K562 (cell line): Measurements from ENCODE around the gene MARCO. TPM values are rescaled to one million over a fixed set of nuclear protein-coding genes. Genes with fewer than 3 reads are reported as not detected.

Experiments used
- ATAC-seq: fragments of 200-7000 bp; cut with Tn5 transposase; 3 replicates; pipeline ENCODE4 v1.9.1; 2020; ENCODE audit warnings: moderate library complexity
- BruUV-seq: library from RNA; stranded (reverse); fragments of 400-500 nt; replicated peaks from 2 replicates; lab custom pipeline; 2021; lab: Mats Ljungman, UMichigan
- CTCF ChIA-PET: fragments of 300-600 bp; formaldehyde crosslinking; extraction: SDS; loops from one replicate; lab custom pipeline; 2021; ENCODE audit warnings: low intra/inter-chr PET ratio; lab: Yijun Ruan, JAX
- POLR2A ChIA-PET: fragments of 300-600, 350-650 bp; sonication (Branson Sonifier 250); formaldehyde crosslinking; extraction: SDS; loops from one replicate; lab custom pipeline; 2021; ENCODE audit warnings: antibody characterized with exemption, inconsistent platforms; lab: Yijun Ruan, JAX
- DNase-seq, 4 experiments: peaks; one replicate each; pipeline versions ENCODE4 v3.0.0 to v3.0.0-alpha.2; 2011 to 2018; ENCODE audit warnings: low spot score in 3 of 4, mixed read lengths in 3 of 4; ENCODE audit errors: extremely low read depth in 1 of 4
- FAIRE-seq: peaks from 2 replicates; lab custom pipeline; 2011; peaks lifted over from hg19 to GRCh38; lab: Jason Lieb, UNC
- H2AFZ ChIP-seq: 2 replicates; pipeline ENCODE4 v1.6.0; 2011; ENCODE audit warnings: low read depth, low read length, control low read depth, inconsistent platforms
- H3K27ac ChIP-seq: fragments of 200-600 bp; 3 replicates; pipeline ENCODE4 v1.8.0; 2011; ENCODE audit warnings: low read depth, mild to moderate bottlenecking, control low read depth, inconsistent platforms, low read length, moderate library complexity, mixed read lengths; ENCODE audit errors: extremely low read depth
- H3K27me3 ChIP-seq, 2 experiments: fragments of 300-600 bp in 1 of 2; 2 replicates in 1 of 2; 3 replicates in 1 of 2; pipeline versions ENCODE4 v1.6.0 to v1.8.0; 2011; ENCODE audit warnings: inconsistent platforms in 2 of 2, low read length in 2 of 2, mild to moderate bottlenecking in 1 of 2, mixed read lengths in 1 of 2, moderate library complexity in 1 of 2; ENCODE audit not compliant: control insufficient read depth in 2 of 2, insufficient read depth in 2 of 2
- H3K36me3 ChIP-seq: fragments of 300-600 bp; 3 replicates; pipeline ENCODE4 v1.8.0; 2011; ENCODE audit warnings: mild to moderate bottlenecking, low read length, inconsistent platforms; ENCODE audit not compliant: control insufficient read depth, insufficient read depth
- H3K4me1 ChIP-seq, 2 experiments: fragments of 200-600 bp in 1 of 2; replicated peaks in 1 of 2; 2 replicates in 1 of 2; 3 replicates in 1 of 2; pipeline versions ENCODE4 v1.5.1 to v1.8.0; 2011; ENCODE audit warnings: inconsistent platforms in 2 of 2, low read length in 2 of 2, mild to moderate bottlenecking in 1 of 2, mixed read lengths in 1 of 2, moderate library complexity in 1 of 2; ENCODE audit not compliant: control insufficient read depth in 2 of 2, insufficient read depth in 2 of 2
- H3K4me2 ChIP-seq: 2 replicates; pipeline ENCODE4 v1.6.1; 2011; ENCODE audit warnings: low read length, control low read depth, inconsistent platforms, mixed read lengths; ENCODE audit not compliant: insufficient read depth
- H3K4me3 ChIP-seq: fragments of 200-600 bp; sonication (generic), shearing (Covaris generic); 2 replicates; pipeline ENCODE4 v1.5.1; 2016; ENCODE audit warnings: control low read depth, inconsistent platforms
- H3K79me2 ChIP-seq: fragments of 200-600 bp; 3 replicates; pipeline ENCODE4 v1.8.0; 2011; ENCODE audit warnings: low read length, inconsistent platforms; ENCODE audit not compliant: control insufficient read depth, insufficient read depth
- H3K9ac ChIP-seq, 2 experiments: 2 replicates each; pipeline versions ENCODE4 v1.6.0 to v1.6.1; 2011; ENCODE audit warnings: low read depth in 2 of 2, low read length in 2 of 2, control low read depth in 1 of 2, inconsistent platforms in 1 of 2, mild to moderate bottlenecking in 1 of 2, mixed read lengths in 1 of 2; ENCODE audit not compliant: insufficient read depth in 1 of 2
- H3K9me1 ChIP-seq: one replicate; pipeline ENCODE4 v1.6.0; 2011; ENCODE audit warnings: inconsistent platforms, mild to moderate bottlenecking, low read length, moderate library complexity; ENCODE audit not compliant: control insufficient read depth, insufficient read depth
- H3K9me3 ChIP-seq: replicated peaks from 2 replicates; pipeline ENCODE4 v1.5.1; 2011; ENCODE audit warnings: low read depth, low read length, inconsistent platforms; ENCODE audit not compliant: control insufficient read depth, insufficient read depth
- H4K20me1 ChIP-seq: replicated peaks from 2 replicates; pipeline ENCODE4 v1.6.1; 2011; ENCODE audit warnings: low read length, inconsistent platforms, mixed read lengths; ENCODE audit not compliant: control insufficient read depth, insufficient read depth
- CBX8 ChIP-seq: fragments of 200-600 bp; sonication (generic); IDR thresholded peaks from 2 replicates; pipeline ENCODE4 v1.6.1; 2012; ENCODE audit warnings: borderline replicate concordance, mixed run types, low read depth, mild to moderate bottlenecking, moderate library complexity, mixed read lengths, low read length, control low read depth, inconsistent platforms; ENCODE audit not compliant: poor library complexity, severe bottlenecking; ENCODE audit errors: extremely low read depth
- HDAC8 ChIP-seq: fragments of 450-650 bp; IDR thresholded peaks from 2 replicates; pipeline ENCODE4 v1.6.1; 2016; ENCODE audit warnings: mild to moderate bottlenecking, missing genetic modification characterization, moderate library complexity, missing compliant biosample characterization
- MEF2A ChIP-seq: IDR thresholded peaks from 2 replicates; pipeline ENCODE4 v1.6.1; 2011; ENCODE audit warnings: low read depth, mild to moderate bottlenecking, low read length, moderate library complexity; ENCODE audit not compliant: control insufficient read depth
- MIER1 ChIP-seq: fragments of 450-650 bp; IDR thresholded peaks from 2 replicates; pipeline ENCODE4 v1.6.1; 2016; ENCODE audit warnings: antibody characterized with exemption, mild to moderate bottlenecking, low read depth
- NEUROD1 ChIP-seq: fragments of 150-350 bp; IDR thresholded peaks from 2 replicates; pipeline ENCODE4 v1.6.1; 2014; ENCODE audit warnings: borderline replicate concordance, low read length, low read depth; ENCODE audit not compliant: partially characterized antibody
- NFE2 ChIP-seq: IDR thresholded peaks from 2 replicates; pipeline ENCODE4 v1.6.1; 2014; ENCODE audit warnings: antibody characterized with exemption, low read depth
- PTRF ChIP-seq: fragments of 450-650 bp; IDR thresholded peaks from 2 replicates; pipeline ENCODE4 v1.6.1; 2016; ENCODE audit warnings: mild to moderate bottlenecking, missing genetic modification characterization, missing compliant biosample characterization
- RBM25 ChIP-seq: fragments of 200-400 bp; formaldehyde crosslinking; IDR thresholded peaks from 2 replicates; pipeline ENCODE4 v1.6.1; 2018; ENCODE audit warnings: low read length, low read depth, moderate library complexity; ENCODE audit not compliant: severe bottlenecking
- SRSF7 ChIP-seq: fragments of 200-400 bp; formaldehyde crosslinking; optimal IDR thresholded peaks from 2 replicates; pipeline ENCODE3; 2017; ENCODE audit warnings: mild to moderate bottlenecking, low read depth, low read length
- ZBED1 ChIP-seq: IDR thresholded peaks from 2 replicates; pipeline ENCODE4 v1.6.1; 2014
- ZNF184 ChIP-seq: sonication (generic); formaldehyde crosslinking; IDR thresholded peaks from 2 replicates; pipeline ENCODE4 v1.5.0; 2020; ENCODE audit warnings: missing genetic modification reagents
- ZNF830 ChIP-seq: fragments of 250-450 bp; sonication (Bioruptor Pico); IDR thresholded peaks from 2 replicates; pipeline ENCODE4 v1.5.0; 2021; ENCODE audit warnings: mild to moderate bottlenecking
- WGBS: fragments of 100-300 bp; shearing (Covaris generic); methylation state at CpG from one replicate; pipeline ENCODE4 v1.1.6; 2016; ENCODE audit warnings: low coverage, mixed read lengths; ENCODE audit not compliant: insufficient coverage; ENCODE audit errors: missing lambda C conversion rate; 5-methylcytosine and 5-hydroxymethylcytosine counted together
- in situ Hi-C: fragments of 300-500 bp; cut with MboI; formaldehyde crosslinking; loops from 4 replicates; pipeline ENCODE4 v1.15.0; 2018; ENCODE audit warnings: inconsistent platforms, mixed read lengths
- intact Hi-C: fragments of 100-400 bp; cut with micrococcal nuclease; formaldehyde crosslinking; loops from 2 replicates; pipeline ENCODE4 v1.14.2; 2022
- polyA plus RNA-seq, 8 experiments: library from polyadenylated mRNA; depleted of rRNA in 4 of 8; stranded (reverse) in 5 of 8; unstranded in 3 of 8; fragments of >200 nt; fragmentation: Nextera tagmentation in 2 of 8; fragmentation: Illumina TruSeq in 1 of 8; extraction: Ambion mirVana in 2 of 8; extraction: Trizol in 1 of 8; gene quantifications; 2 replicates each; pipeline versions ENCODE4 v1.2.1 to v1.2.3, GENCODE V29; 2011 to 2014; ENCODE audit warnings: inconsistent platforms in 1 of 8, missing spikeins in 1 of 8
- total RNA-seq, 7 experiments: library from RNA; depleted of rRNA in 6 of 7; stranded (reverse); fragments of >200 nt in 6 of 7; fragmentation: Illumina TruSeq in 2 of 7; extraction: Trizol in 2 of 7; gene quantifications; 2 replicates each; pipeline versions ENCODE4 v1.2.1 to v1.2.3, GENCODE V29; 2011 to 2021; ENCODE audit warnings: low replicate concordance in 1 of 7
- TF ChIP-seq, protein P1 (sequence below): IDR thresholded peaks from 3 replicates; pipeline ENCODE4 v1.6.1; 2011; ENCODE audit warnings: borderline replicate concordance, mild to moderate bottlenecking; ENCODE audit not compliant: insufficient read length, insufficient read depth
- TF ChIP-seq, protein P2 (sequence below), 3 experiments: fragments of 200-800 bp in 1 of 3; sonication (Bioruptor generic) in 1 of 3; sonication (generic) in 1 of 3; formaldehyde crosslinking in 1 of 3; IDR thresholded peaks; 2 replicates each; pipeline versions ENCODE4 v1.6.1 to v1.8.0; 2016 to 2022; ENCODE audit warnings: mild to moderate bottlenecking in 2 of 3, missing compliant biosample characterization in 2 of 3, missing genetic modification characterization in 2 of 3, missing genetic modification reagents in 1 of 3
- TF ChIP-seq, protein P3 (sequence below): fragments of 450-650 bp; IDR thresholded peaks from 2 replicates; pipeline ENCODE4 v1.6.1; 2017; ENCODE audit warnings: antibody characterized with exemption, mild to moderate bottlenecking

The MARCO gene
- total and polyA plus RNA-seq, 9 of the 15 experiments (the other 6 are each of a cell fraction or from before 2014, with no cell fraction given): 0.31 TPM; not detected in 8

DNA sequence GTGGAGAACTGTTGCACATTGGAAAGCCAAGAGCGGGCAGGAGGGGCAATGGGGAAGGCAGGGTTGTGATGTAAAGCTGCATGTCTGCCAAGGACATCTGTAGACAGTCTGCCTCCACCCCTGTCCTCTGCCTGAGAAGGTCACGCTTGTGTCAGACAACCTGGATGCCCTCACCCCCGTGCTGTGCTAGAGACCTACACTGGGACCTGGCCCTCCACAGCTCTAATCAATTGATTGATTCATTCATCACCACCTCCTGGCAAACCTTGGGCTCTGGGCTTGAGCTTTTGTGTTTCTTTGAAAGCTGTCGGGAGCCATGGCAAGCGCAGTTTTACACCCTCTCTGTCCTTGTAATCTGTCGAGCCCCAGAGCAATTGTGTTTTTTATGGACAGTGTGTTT, 41.1 kb downstream of the MARCO start (continued):
- TF ChIP-seq, protein P1, sequence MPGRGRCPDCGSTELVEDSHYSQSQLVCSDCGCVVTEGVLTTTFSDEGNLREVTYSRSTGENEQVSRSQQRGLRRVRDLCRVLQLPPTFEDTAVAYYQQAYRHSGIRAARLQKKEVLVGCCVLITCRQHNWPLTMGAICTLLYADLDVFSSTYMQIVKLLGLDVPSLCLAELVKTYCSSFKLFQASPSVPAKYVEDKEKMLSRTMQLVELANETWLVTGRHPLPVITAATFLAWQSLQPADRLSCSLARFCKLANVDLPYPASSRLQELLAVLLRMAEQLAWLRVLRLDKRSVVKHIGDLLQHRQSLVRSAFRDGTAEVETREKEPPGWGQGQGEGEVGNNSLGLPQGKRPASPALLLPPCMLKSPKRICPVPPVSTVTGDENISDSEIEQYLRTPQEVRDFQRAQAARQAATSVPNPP: no peak
- TF ChIP-seq PTRF (tag): no peak
- TF ChIP-seq, protein P2, sequence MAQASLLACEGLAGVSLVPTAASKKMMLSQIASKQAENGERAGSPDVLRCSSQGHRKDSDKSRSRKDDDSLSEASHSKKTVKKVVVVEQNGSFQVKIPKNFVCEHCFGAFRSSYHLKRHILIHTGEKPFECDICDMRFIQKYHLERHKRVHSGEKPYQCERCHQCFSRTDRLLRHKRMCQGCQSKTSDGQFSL (CRISPR knock-in tag; IDR thresholded peaks at IDR 0.05): no peak
- TF ChIP-seq, protein P2 (tag; IDR thresholded peaks at IDR 0.05): no peak
- no peak for TF ChIP-seq SRSF7
- TF ChIP-seq MIER1: no peak
- TF ChIP-seq ZNF184 (CRISPR knock-in tag): no peak

DNA sequence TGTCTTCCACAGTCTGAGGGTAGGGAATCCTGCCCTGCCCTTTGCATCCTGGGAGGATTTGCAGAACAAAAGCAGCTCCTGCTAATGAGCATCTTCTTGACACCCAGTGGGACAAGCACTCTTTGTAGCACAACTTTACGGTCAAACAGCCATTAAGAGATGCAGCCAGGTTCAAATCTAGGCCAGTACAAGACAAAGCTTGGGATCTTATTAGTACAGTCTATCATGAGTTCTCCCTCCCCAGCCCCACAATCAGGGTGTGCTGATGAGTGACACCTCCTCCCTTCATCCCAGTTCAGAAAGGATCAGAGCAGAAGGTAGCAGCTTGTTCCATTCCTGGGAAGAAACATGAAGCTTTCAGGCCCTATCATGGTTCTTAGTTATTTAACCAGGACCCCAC, 41.9 kb downstream of the MARCO start:
- Histone ChIP-seq H3K9me3 (no peaks in the 10 kb centered on the region), H2AFZ (no peak overlapping the region), H3K9me1 (no peaks in the 10 kb centered on the region), H3K4me1 (no peaks in the 10 kb centered on the region), H3K27ac (no peak overlapping the region), H3K4me3 (no peak overlapping the region), H3K4me2 (no peak overlapping the region), H3K36me3 (no peaks in the 10 kb centered on the region), H4K20me1 (no peaks in the 10 kb centered on the region), H3K79me2 (no peaks in the 10 kb centered on the region), H3K27me3 (0 out of 5 replicates have a peak, but pooled peaks cover 0 to 4% of the 10 kb centered on the region in 2 experiments), H3K9ac (no peak overlapping the region)
- POLR2A ChIA-PET: interaction anchor here (0.6 kb wide), 1 partner anchor 102 kb away, joined by 4 read pairs; no protein-coding TSS in a partner anchor
- in situ Hi-C loops (no loop called here), intact Hi-C loops (no loop called here)
- CTCF ChIA-PET: no interaction called here
- DNase-seq: no peak
- WGBS: 13% methylated on average over 1 of the region's 1 CpG
- no peak for ATAC-seq
- no peak for FAIRE-seq
- no TSS peak for BruUV-seq
- TF ChIP-seq, protein P3, sequence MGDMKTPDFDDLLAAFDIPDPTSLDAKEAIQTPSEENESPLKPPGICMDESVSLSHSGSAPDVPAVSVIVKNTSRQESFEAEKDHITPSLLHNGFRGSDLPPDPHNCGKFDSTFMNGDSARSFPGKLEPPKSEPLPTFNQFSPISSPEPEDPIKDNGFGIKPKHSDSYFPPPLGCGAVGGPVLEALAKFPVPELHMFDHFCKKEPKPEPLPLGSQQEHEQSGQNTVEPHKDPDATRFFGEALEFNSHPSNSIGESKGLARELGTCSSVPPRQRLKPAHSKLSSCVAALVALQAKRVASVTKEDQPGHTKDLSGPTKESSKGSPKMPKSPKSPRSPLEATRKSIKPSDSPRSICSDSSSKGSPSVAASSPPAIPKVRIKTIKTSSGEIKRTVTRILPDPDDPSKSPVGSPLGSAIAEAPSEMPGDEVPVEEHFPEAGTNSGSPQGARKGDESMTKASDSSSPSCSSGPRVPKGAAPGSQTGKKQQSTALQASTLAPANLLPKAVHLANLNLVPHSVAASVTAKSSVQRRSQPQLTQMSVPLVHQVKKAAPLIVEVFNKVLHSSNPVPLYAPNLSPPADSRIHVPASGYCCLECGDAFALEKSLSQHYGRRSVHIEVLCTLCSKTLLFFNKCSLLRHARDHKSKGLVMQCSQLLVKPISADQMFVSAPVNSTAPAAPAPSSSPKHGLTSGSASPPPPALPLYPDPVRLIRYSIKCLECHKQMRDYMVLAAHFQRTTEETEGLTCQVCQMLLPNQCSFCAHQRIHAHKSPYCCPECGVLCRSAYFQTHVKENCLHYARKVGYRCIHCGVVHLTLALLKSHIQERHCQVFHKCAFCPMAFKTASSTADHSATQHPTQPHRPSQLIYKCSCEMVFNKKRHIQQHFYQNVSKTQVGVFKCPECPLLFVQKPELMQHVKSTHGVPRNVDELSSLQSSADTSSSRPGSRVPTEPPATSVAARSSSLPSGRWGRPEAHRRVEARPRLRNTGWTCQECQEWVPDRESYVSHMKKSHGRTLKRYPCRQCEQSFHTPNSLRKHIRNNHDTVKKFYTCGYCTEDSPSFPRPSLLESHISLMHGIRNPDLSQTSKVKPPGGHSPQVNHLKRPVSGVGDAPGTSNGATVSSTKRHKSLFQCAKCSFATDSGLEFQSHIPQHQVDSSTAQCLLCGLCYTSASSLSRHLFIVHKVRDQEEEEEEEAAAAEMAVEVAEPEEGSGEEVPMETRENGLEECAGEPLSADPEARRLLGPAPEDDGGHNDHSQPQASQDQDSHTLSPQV: no peak
- no peak for TF ChIP-seq RBM25
- no peak for TF ChIP-seq ZNF830
- TF ChIP-seq HDAC8 (tag): no peak
- TF ChIP-seq NEUROD1: no peak
- no peak for TF ChIP-seq CBX8
- TF ChIP-seq NFE2: no peak
- TF ChIP-seq ZBED1: no peak
- TF ChIP-seq MEF2A: no peak
